Calu3 (cell line): ENCODE measurements around the gene MLANA. TPM values are rescaled to one million over a fixed set of nuclear protein-coding genes. Genes with fewer than 3 reads are reported as not detected.

ENCODE experiments used
- BruUV-seq: library from RNA; stranded (reverse); fragments of 400-500 nt; replicated peaks from 2 replicates; lab custom pipeline; 2021; lab: Mats Ljungman, UMichigan
- CTCF ChIA-PET: fragments of 300-600 bp; sonication (Branson Sonifier 250); formaldehyde crosslinking; loops from one replicate; lab custom pipeline; 2022; ENCODE audit warnings: antibody characterized with exemption; lab: Charles Lee
- DNase-seq: peaks from one replicate; pipeline ENCODE4 v3.0.0; 2022
- H3K27ac Mint-ChIP-seq: one replicate; pipeline ENCODE4 v1.8.0; 2022; ENCODE audit warnings: mixed read lengths; ENCODE audit not compliant: unreplicated experiment
- H3K27me3 Mint-ChIP-seq: one replicate; pipeline ENCODE4 v1.8.0; 2022; ENCODE audit warnings: mixed read lengths; ENCODE audit not compliant: unreplicated experiment
- H3K36me3 Mint-ChIP-seq: one replicate; pipeline ENCODE4 v1.8.0; 2022; ENCODE audit warnings: mild to moderate bottlenecking, moderate library complexity, mixed read lengths; ENCODE audit not compliant: insufficient read depth, unreplicated experiment
- H3K4me1 Mint-ChIP-seq: one replicate; pipeline ENCODE4 v1.8.0; 2022; ENCODE audit warnings: mild to moderate bottlenecking, low read depth, mixed read lengths; ENCODE audit not compliant: unreplicated experiment
- H3K4me3 Mint-ChIP-seq: one replicate; pipeline ENCODE4 v1.8.0; 2022; ENCODE audit warnings: mild to moderate bottlenecking, low read depth, moderate library complexity, mixed read lengths; ENCODE audit not compliant: unreplicated experiment
- H3K9me3 Mint-ChIP-seq: one replicate; pipeline ENCODE4 v1.8.0; 2022; ENCODE audit warnings: low read depth, mixed read lengths; ENCODE audit not compliant: unreplicated experiment
- intact Hi-C: fragments of 100-400 bp; cut with micrococcal nuclease; formaldehyde crosslinking; loops from one replicate; pipeline ENCODE4 v1.10.0; 2022; ENCODE audit not compliant: unreplicated experiment
- total RNA-seq: library from RNA; stranded (reverse); gene quantifications from 2 replicates; pipeline ENCODE4 v1.2.3, GENCODE V29; 2022
- TF ChIP-seq, protein P1 (sequence below): fragments of 200-600 bp; IDR thresholded peaks from one replicate; pipeline ENCODE4 v1.8.0; 2022; ENCODE audit warnings: antibody characterized with exemption; ENCODE audit not compliant: unreplicated experiment

Gene MLANA
- total RNA-seq, 1 experiment from 2014 or later, result not detected

DNA sequence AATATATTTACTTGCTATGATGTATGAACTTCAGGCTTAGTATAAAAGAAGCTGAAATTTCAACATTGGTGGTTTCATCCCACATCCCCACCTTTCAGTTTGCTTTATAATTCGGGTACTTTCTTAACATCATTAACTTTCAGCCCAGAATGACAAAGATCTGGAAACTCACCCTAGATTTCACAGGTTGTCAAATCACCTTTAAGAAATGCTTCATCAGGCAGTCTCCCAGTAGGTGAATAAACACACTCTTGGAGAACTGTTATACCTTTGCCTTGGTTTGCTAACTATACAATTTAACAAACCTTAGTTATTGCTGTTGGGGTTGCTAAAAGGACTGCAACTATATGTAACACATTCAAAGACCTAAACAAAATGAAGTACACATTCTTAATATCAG, 54.4 kb downstream of the MLANA start:
- no TSS peak for BruUV-seq
- Mint-ChIP-seq H3K4me1 (peaks cover 6% of the 10 kb centered on the region), H3K36me3 (no peaks in the 10 kb centered on the region), H3K27ac (no peak overlapping the region), H3K9me3 (no peaks in the 10 kb centered on the region), H3K4me3 (no peak overlapping the region), H3K27me3 (no peaks in the 10 kb centered on the region)
- TF ChIP-seq, protein P1, sequence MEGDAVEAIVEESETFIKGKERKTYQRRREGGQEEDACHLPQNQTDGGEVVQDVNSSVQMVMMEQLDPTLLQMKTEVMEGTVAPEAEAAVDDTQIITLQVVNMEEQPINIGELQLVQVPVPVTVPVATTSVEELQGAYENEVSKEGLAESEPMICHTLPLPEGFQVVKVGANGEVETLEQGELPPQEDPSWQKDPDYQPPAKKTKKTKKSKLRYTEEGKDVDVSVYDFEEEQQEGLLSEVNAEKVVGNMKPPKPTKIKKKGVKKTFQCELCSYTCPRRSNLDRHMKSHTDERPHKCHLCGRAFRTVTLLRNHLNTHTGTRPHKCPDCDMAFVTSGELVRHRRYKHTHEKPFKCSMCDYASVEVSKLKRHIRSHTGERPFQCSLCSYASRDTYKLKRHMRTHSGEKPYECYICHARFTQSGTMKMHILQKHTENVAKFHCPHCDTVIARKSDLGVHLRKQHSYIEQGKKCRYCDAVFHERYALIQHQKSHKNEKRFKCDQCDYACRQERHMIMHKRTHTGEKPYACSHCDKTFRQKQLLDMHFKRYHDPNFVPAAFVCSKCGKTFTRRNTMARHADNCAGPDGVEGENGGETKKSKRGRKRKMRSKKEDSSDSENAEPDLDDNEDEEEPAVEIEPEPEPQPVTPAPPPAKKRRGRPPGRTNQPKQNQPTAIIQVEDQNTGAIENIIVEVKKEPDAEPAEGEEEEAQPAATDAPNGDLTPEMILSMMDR, result no peak
- no peak for DNase-seq
- intact Hi-C loops, result no loop called here
- CTCF ChIA-PET, result no interaction called here

DNA sequence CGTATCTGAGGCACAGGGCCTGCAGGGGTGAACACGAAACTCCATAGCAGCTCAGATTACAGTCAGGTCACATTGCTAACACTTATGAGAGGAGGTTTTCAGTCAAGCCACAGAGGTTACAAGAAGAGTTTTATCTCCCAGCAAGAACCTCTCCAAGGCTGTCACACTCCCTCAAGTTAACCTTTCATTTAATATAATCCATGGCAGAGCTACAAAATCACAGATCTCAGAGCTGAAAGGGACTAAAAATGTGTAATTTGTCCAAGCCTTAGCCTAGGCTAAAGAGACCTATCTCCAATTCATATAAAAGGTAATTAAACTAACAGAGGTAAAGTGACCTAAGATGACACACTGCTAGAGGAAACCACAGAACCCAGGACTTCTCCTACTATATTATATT, 57.2 kb downstream of the MLANA start:
- TF ChIP-seq, protein P1, result no peak
- intact Hi-C loops, result no loop called here
- H3K27me3 Mint-ChIP-seq, result no peaks in the 10 kb centered on the region
- H3K9me3 Mint-ChIP-seq, result no peaks in the 10 kb centered on the region
- no peak for DNase-seq
- BruUV-seq, result no TSS peak
- CTCF ChIA-PET, result interaction anchor here (1.0 kb wide), 1 partner anchor 55 kb away, joined by 4 read pairs; no protein-coding TSS in a partner anchor
- H3K4me1 Mint-ChIP-seq, result peaks cover 6% of the 10 kb centered on the region
- no peak overlapping the region for H3K4me3 Mint-ChIP-seq
- no peaks in the 10 kb centered on the region for H3K36me3 Mint-ChIP-seq
- H3K27ac Mint-ChIP-seq, result no peak overlapping the region

DNA sequence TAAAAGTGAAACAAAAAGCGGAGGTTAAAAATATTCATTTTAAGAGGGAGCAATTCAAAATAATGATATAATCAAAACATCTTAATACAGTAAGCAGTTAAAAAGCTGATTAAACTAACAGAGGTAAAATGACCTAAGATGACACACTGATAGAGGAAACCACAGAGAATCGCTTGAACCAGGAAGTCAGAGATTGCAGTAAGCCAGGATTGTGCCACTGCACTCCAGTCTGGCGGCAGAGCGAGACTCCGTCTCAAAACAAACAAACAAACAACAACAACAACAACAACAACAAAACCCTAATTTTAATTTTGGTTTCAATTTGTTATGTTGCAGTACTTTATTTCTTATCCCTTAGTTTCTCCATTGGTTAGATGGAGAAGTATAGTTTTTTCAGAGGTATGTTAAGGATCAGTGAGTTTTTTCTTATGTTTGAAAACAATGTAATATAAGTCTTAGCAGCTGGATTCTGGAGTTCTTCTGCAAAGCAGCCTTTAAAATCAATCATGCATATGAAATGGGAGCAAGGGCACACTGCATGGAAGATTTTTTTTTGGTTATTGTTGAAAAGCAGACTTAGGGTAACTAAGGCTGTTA, 58.5 kb downstream of the MLANA start:
- TF ChIP-seq, protein P1, result no peak
- H3K4me1 Mint-ChIP-seq, result peaks cover 6% of the 10 kb centered on the region

DNA sequence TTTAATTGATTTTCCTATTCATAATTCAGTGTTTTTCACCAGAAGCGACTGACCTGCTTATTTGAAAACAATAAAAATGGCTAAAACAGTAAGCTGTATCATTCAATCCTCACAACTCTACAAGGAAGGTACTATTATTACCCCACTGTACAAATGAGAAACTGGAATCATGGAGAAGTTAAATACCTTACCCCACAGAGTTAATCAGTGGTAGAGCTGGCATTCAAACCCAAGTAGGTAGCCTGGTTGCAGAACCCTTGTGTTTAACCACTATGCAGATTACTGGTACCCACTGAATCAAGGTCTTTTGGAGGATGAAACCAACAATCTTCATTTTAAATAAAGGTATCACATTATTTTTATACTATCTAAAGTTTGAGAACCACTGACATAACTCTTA, 59.6 kb downstream of the MLANA start:
- CTCF ChIA-PET, result no interaction called here
- BruUV-seq, result no TSS peak
- intact Hi-C loops, result no loop called here
- Mint-ChIP-seq H3K4me1 (peaks cover 6% of the 10 kb centered on the region), H3K36me3 (no peaks in the 10 kb centered on the region), H3K4me3 (no peak overlapping the region), H3K27ac (no peak overlapping the region), H3K9me3 (no peaks in the 10 kb centered on the region), H3K27me3 (no peaks in the 10 kb centered on the region)
- TF ChIP-seq, protein P1, result no peak
- DNase-seq, result no peak

More for the DNA sequence above, 58.5 kb downstream of the MLANA start:
- H3K27ac Mint-ChIP-seq, result no peak overlapping the region
- DNase-seq, result no peak
- no peaks in the 10 kb centered on the region for H3K27me3 Mint-ChIP-seq
- CTCF ChIA-PET, result no interaction called here
- H3K9me3 Mint-ChIP-seq, result no peaks in the 10 kb centered on the region
- no peaks in the 10 kb centered on the region for H3K36me3 Mint-ChIP-seq
- BruUV-seq, result no TSS peak
- intact Hi-C loops, result no loop called here
- no peak overlapping the region for H3K4me3 Mint-ChIP-seq
